ENCODE results near the gene HOXA3. TPM values are rescaled to one million over a fixed set of nuclear protein-coding genes. Genes with fewer than 3 reads are reported as not detected.

HOXA3 gene
- polyA plus RNA-seq, 2 of the 4 experiments (the other 2 are of a cell fraction) = 3.3 to 8.7 TPM

GRCh38 chr7:27175626-27176523 lies 23.5 kb upstream of the HOXA3 start:
- 91% methylated on average over 40 of the region's 40 CpGs for WGBS (ENCODE audit: missing lambda C conversion rate)
- H3K9me3 ChIP-seq = no peaks in the 10 kb centered on the region
- DNase-seq (ENCODE audit: low read depth in 1 of 2, low spot score in 1 of 2) (no peak), ATAC-seq (no peak), FAIRE-seq (no peak)
- no peak overlapping the region for H3K4me3 ChIP-seq
- peaks cover 13% of the 10 kb centered on the region for H3K4me1 ChIP-seq
- no peak for TF ChIP-seq KDM5A (IDR thresholded peaks at IDR 0.05)
- no peak for TF ChIP-seq MAZ (IDR thresholded peaks at IDR 0.05; ENCODE audit: borderline replicate concordance, low read depth, low read length)
- TF ChIP-seq ZNF302 (CRISPR knock-in tag; IDR thresholded peaks at IDR 0.05) = no peak
- TF ChIP-seq EHMT2 (IDR thresholded peaks at IDR 0.05; ENCODE audit: low read depth) = no peak
- TF ChIP-seq EP300 (IDR thresholded peaks at IDR 0.05) = no peak
- TF ChIP-seq HOXB13 (CRISPR knock-in tag; IDR thresholded peaks at IDR 0.05; ENCODE audit: low read depth) = no peak
- TF ChIP-seq, protein P1, sequence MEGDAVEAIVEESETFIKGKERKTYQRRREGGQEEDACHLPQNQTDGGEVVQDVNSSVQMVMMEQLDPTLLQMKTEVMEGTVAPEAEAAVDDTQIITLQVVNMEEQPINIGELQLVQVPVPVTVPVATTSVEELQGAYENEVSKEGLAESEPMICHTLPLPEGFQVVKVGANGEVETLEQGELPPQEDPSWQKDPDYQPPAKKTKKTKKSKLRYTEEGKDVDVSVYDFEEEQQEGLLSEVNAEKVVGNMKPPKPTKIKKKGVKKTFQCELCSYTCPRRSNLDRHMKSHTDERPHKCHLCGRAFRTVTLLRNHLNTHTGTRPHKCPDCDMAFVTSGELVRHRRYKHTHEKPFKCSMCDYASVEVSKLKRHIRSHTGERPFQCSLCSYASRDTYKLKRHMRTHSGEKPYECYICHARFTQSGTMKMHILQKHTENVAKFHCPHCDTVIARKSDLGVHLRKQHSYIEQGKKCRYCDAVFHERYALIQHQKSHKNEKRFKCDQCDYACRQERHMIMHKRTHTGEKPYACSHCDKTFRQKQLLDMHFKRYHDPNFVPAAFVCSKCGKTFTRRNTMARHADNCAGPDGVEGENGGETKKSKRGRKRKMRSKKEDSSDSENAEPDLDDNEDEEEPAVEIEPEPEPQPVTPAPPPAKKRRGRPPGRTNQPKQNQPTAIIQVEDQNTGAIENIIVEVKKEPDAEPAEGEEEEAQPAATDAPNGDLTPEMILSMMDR (IDR thresholded peaks at IDR 0.05) = no peak
- TF ChIP-seq HOXA7 (CRISPR knock-in tag; IDR thresholded peaks at IDR 0.05) = no peak
- TF ChIP-seq RNF2 (IDR thresholded peaks at IDR 0.05; ENCODE audit: borderline replicate concordance, low read depth) = no peak
- TF ChIP-seq, protein P2, sequence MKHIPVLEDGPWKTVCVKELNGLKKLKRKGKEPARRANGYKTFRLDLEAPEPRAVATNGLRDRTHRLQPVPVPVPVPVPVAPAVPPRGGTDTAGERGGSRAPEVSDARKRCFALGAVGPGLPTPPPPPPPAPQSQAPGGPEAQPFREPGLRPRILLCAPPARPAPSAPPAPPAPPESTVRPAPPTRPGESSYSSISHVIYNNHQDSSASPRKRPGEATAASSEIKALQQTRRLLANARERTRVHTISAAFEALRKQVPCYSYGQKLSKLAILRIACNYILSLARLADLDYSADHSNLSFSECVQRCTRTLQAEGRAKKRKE (CRISPR knock-in tag; IDR thresholded peaks at IDR 0.05; ENCODE audit: low read depth) = no peak
- no peak for TF ChIP-seq POLR2AphosphoS2 (conservative IDR thresholded peaks at IDR 0.05; ENCODE audit: low read length)
- TF ChIP-seq MAFK (IDR thresholded peaks at IDR 0.05; ENCODE audit: partially characterized antibody) = no peak
- TF ChIP-seq ESRRA (IDR thresholded peaks at IDR 0.05; ENCODE audit: borderline replicate concordance, low read length) = no peak
- no peak for TF ChIP-seq ZSCAN20 (CRISPR knock-in tag; IDR thresholded peaks at IDR 0.05)
- no peak for TF ChIP-seq POLR2A (IDR thresholded peaks at IDR 0.05; ENCODE audit: low read length)
- TF ChIP-seq NPAS2 (CRISPR knock-in tag; IDR thresholded peaks at IDR 0.05; ENCODE audit: borderline replicate concordance) = no peak
- no peak for TF ChIP-seq EHF (CRISPR knock-in tag; IDR thresholded peaks at IDR 0.05)
- H3K4me2 ChIP-seq = no peak overlapping the region
- ChIA-PET POLR2A (no interaction called here), CTCF (interaction anchor here (0.6 to 2.5 kb wide), 7 partner anchors 8 to 31 kb away, joined by 3 to 14 read pairs (median 4); no protein-coding TSS in a partner anchor)
- no peak overlapping the region for H3K27ac ChIP-seq

GRCh38 chr7:27174874-27175625 lies 22.7 kb upstream of the HOXA3 start:
- TF ChIP-seq HDAC2 (IDR thresholded peaks at IDR 0.05) (no peak), MYC (IDR thresholded peaks at IDR 0.05; ENCODE audit: borderline replicate concordance, low read length) (no peak)
- FAIRE-seq (no peak), ATAC-seq (no peak), DNase-seq (ENCODE audit: low read depth in 1 of 2, low spot score in 1 of 2) (no peak)
- WGBS (ENCODE audit: missing lambda C conversion rate) = 83% methylated on average over 12 of the region's 12 CpGs
- CTCF ChIA-PET = interaction anchor here (1.3 to 6.1 kb wide), 5 partner anchors 11 to 26 kb away, joined by 3 to 47 read pairs (median 7); no protein-coding TSS in a partner anchor
- H3K4me3 ChIP-seq = no peak overlapping the region
- no peak overlapping the region for H3K4me2 ChIP-seq
- H3K9me3 ChIP-seq = no peaks in the 10 kb centered on the region
- POLR2A ChIA-PET = interaction anchor here (0.6 kb wide), 1 partner anchor 746 kb away, joined by 3 read pairs; no protein-coding TSS in a partner anchor
- peaks cover 9% of the 10 kb centered on the region for H3K4me1 ChIP-seq
- no peak overlapping the region for H3K27ac ChIP-seq
